ENCODE data around the gene FZD7.

The FZD7 gene

GRCh38 chr2:202038471-202039277 is 5.0 kb downstream of the FZD7 start:
- DNase-seq = peak; percentile 48

GRCh38 chr2:202039278-202040078 is 5.8 kb downstream of the FZD7 start:
- peak; percentile 55 for DNase-seq

GRCh38 chr2:202040079-202040844 is 6.6 kb downstream of the FZD7 start:
- peak; percentile 26 for DNase-seq

GRCh38 chr2:202042444-202042843 is 8.8 kb downstream of the FZD7 start:
- DNase-seq = no peak

- no peak for DNase-seq
Measured at GRCh38 chr2:202043475-202043874, 9.8 kb downstream of the FZD7 start.

- DNase-seq = no peak
Measured at GRCh38 chr2:202044777-202045176, 11.1 kb downstream of the FZD7 start.

GRCh38 chr2:202046572-202046971 is 12.9 kb downstream of the FZD7 start:
- peak; percentile 37 for DNase-seq

GRCh38 chr2:202049092-202049728 is 15.6 kb downstream of the FZD7 start:
- DNase-seq = no peak

- no peak for DNase-seq
Measured at GRCh38 chr2:202049840-202050239, 16.2 kb downstream of the FZD7 start.

- no peak for DNase-seq
Measured at GRCh38 chr2:202050652-202051051, 17.0 kb downstream of the FZD7 start.

GRCh38 chr2:202051499-202052161 is 18.0 kb downstream of the FZD7 start:
- peak; percentile 79 for DNase-seq

- DNase-seq = no peak
Measured at GRCh38 chr2:202052235-202052634, 18.6 kb downstream of the FZD7 start.

GRCh38 chr2:202054679-202055078 is 21.0 kb downstream of the FZD7 start:
- no peak for DNase-seq

- no peak for DNase-seq
Measured at GRCh38 chr2:202056611-202057010, 23.0 kb downstream of the FZD7 start.

- DNase-seq = no peak
Measured at GRCh38 chr2:202060218-202060617, 26.6 kb downstream of the FZD7 start.

GRCh38 chr2:202061695-202062094 is 28.0 kb downstream of the FZD7 start:
- no peak for DNase-seq

GRCh38 chr2:202064171-202064880 is 30.7 kb downstream of the FZD7 start:
- peak; percentile 91 for DNase-seq

GRCh38 chr2:202064881-202065230 is 31.2 kb downstream of the FZD7 start:
- no peak for DNase-seq

- DNase-seq = no peak
Measured at GRCh38 chr2:202065876-202066275, 32.2 kb downstream of the FZD7 start.

- DNase-seq = no peak
Measured at GRCh38 chr2:202066875-202067274, 33.2 kb downstream of the FZD7 start.

GRCh38 chr2:202067589-202067988 is 33.9 kb downstream of the FZD7 start:
- DNase-seq = no peak

All from eye (tissue), 1 donor.